ENCODE measurements around the gene BZW2. TPM values are rescaled to one million over a fixed set of nuclear protein-coding genes. Genes with fewer than 3 reads are reported as not detected.

BZW2 gene
- total and polyA plus RNA-seq, 2 of the 13 experiments (the other 11 are each of a cell fraction or from before 2014, with no cell fraction given), result 21.8 to 95.2 TPM

DNA sequence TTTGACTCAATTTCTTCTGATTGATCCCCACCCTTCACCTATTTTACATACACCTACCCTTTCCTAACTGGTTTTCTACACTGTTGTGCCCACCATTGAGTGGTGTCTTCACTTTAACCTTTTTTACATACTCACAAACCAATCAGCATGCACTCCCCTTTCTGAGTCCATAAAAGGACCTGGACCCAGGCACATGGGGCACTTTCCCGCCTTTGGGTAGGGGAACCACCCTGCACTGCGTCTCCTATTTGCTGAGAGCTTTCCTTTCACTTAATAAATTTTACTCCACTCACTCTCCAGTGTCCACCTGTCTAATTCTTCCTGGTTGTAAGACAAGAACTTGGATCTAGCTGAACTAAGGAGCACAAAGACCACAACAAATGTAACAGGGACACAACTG, 34.3 kb upstream of the BZW2 start (continued):
- TF ChIP-seq RERE (CRISPR knock-in tag; IDR thresholded peaks at IDR 0.05; ENCODE audit: low read depth) (no peak), POLR2G (IDR thresholded peaks at IDR 0.05; ENCODE audit: low read depth, low read length) (no peak)

GRCh38 chr7:16615228-16615627, 30.8 kb upstream of the BZW2 start:
- H4K20me1 ChIP-seq (ENCODE audit: insufficient read depth, low read length), result no peaks in the 10 kb centered on the region
- ATAC-seq, result no peak
- 97% methylated on average over 5 of the region's 5 CpGs for WGBS (ENCODE audit: low lambda C conversion rate)
- DNase-seq (ENCODE audit: low spot score), result no peak
- no peak for FAIRE-seq
- no peaks in the 10 kb centered on the region for H3K79me2 ChIP-seq (ENCODE audit: insufficient read depth, low read length)
- BruUV-seq (replicated peaks), result no TSS peak
- H3K4me1 ChIP-seq (ENCODE audit: insufficient read depth, low read length), result peaks cover 5% of the 10 kb centered on the region; the same call in 1 of the 2 replicates
- intact Hi-C loops (cut with micrococcal nuclease; ENCODE audit: unreplicated experiment), result no loop called here
- no peaks in the 10 kb centered on the region for H3K27me3 ChIP-seq (ENCODE audit: control insufficient read depth in 1 of 2, insufficient read depth in 2 of 2, low read length in 2 of 2)
- in situ Hi-C loops (cut with HindIII; ENCODE audit: extremely low pct_ligation_motif_present, low pct_unique_long_range_greater_than_20kb), result no loop called here
- POLR2A ChIA-PET, result no interaction called here
- TF ChIP-seq SALL1 (CRISPR knock-in tag; IDR thresholded peaks at IDR 0.05), result no peak
- no peak for TF ChIP-seq SNRNP70 (IDR thresholded peaks at IDR 0.05; ENCODE audit: low read depth, low read length)
- TF ChIP-seq, protein P1, sequence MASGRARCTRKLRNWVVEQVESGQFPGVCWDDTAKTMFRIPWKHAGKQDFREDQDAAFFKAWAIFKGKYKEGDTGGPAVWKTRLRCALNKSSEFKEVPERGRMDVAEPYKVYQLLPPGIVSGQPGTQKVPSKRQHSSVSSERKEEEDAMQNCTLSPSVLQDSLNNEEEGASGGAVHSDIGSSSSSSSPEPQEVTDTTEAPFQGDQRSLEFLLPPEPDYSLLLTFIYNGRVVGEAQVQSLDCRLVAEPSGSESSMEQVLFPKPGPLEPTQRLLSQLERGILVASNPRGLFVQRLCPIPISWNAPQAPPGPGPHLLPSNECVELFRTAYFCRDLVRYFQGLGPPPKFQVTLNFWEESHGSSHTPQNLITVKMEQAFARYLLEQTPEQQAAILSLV (CRISPR knock-in tag; IDR thresholded peaks at IDR 0.05; ENCODE audit: borderline replicate concordance), result no peak
- no peak for TF ChIP-seq MBD4 (IDR thresholded peaks at IDR 0.05; ENCODE audit: borderline replicate concordance, low read length)
- TF ChIP-seq SRF (IDR thresholded peaks at IDR 0.05; ENCODE audit: low read depth, low read length), result no peak
- no peak for TF ChIP-seq HDAC6 (IDR thresholded peaks at IDR 0.05; ENCODE audit: low read depth, low read length)
- no peak for TF ChIP-seq TSC22D2 (CRISPR knock-in tag; IDR thresholded peaks at IDR 0.05; ENCODE audit: borderline replicate concordance)
- TF ChIP-seq ZBTB7B (CRISPR knock-in tag; IDR thresholded peaks at IDR 0.05), result no peak
- no peak for TF ChIP-seq HDAC1 (CRISPR knock-in tag; IDR thresholded peaks at IDR 0.05)
- TF ChIP-seq MTA3 (CRISPR knock-in tag; IDR thresholded peaks at IDR 0.05), result no peak
- TF ChIP-seq MXD4 (CRISPR knock-in tag; IDR thresholded peaks at IDR 0.05), result no peak
- TF ChIP-seq ZMAT3 (CRISPR knock-in tag; conservative IDR thresholded peaks at IDR 0.05), result no peak
- no peak for TF ChIP-seq FLYWCH1 (CRISPR knock-in tag; IDR thresholded peaks at IDR 0.05)
- no peak for TF ChIP-seq DNMT1 (CRISPR knock-in tag; IDR thresholded peaks at IDR 0.05)
- H3K9ac ChIP-seq (ENCODE audit: insufficient read depth, low read depth, low read length), result no peak overlapping the region
- H3K36me3 ChIP-seq (replicated peaks in 1 of 2; ENCODE audit: control insufficient read depth in 1 of 2, insufficient read depth in 2 of 2, low read length in 2 of 2), result peaks cover 3 to 32% of the 10 kb centered on the region in 2 experiments; a peak in 4 of 5 replicates
- H3K4me2 ChIP-seq (ENCODE audit: low read depth, low read length), result no peak overlapping the region
- CTCF ChIA-PET (ENCODE audit: low intra/inter-chr PET ratio, low total read pairs), result no interaction called here
- H3K27ac ChIP-seq (ENCODE audit: extremely low read length, insufficient read depth, low read length), result no peak overlapping the region
- H3K9me3 ChIP-seq (ENCODE audit: low read length), result no peaks in the 10 kb centered on the region
- H2AFZ ChIP-seq (ENCODE audit: low read length), result no peak overlapping the region
- H3K4me3 ChIP-seq (replicated peaks in 1 of 3; ENCODE audit: insufficient read depth in 1 of 3, low read depth in 2 of 3, low read length in 3 of 3), result no peak overlapping the region
